HUDEP-2 (cell line): ENCODE measurements around the gene LDB2.

Experiments
- DNase-seq, 76 experiments: peaks; one replicate each; lab custom pipeline; 2025; ENCODE audit not compliant: unreplicated experiment in 76 of 76; lab: John Stamatoyannopoulos, UW

Gene LDB2

GRCh38 chr4:16521156-16521915 lies 377.1 kb downstream of the LDB2 start:
- DNase-seq: no peak

GRCh38 chr4:16516796-16517439 lies 381.5 kb downstream of the LDB2 start:
- DNase-seq: peak in 40 of 76 experiments; percentile 2 to 59 (median 18)

- DNase-seq: no peak
Measured at GRCh38 chr4:16513876-16514275, 384.6 kb downstream of the LDB2 start.

- DNase-seq: peak in 1 of 76 experiments; percentile 1
Measured at GRCh38 chr4:16508968-16509367, 389.5 kb downstream of the LDB2 start.

- no peak for DNase-seq
Measured at GRCh38 chr4:16505726-16506125, 392.7 kb downstream of the LDB2 start.

GRCh38 chr4:16505267-16505666 lies 393.2 kb downstream of the LDB2 start:
- no peak for DNase-seq

GRCh38 chr4:16503421-16504100 lies 394.9 kb downstream of the LDB2 start:
- no peak for DNase-seq

GRCh38 chr4:16498978-16499377 lies 399.5 kb downstream of the LDB2 start:
- DNase-seq: no peak

GRCh38 chr4:16496501-16496900 lies 401.9 kb downstream of the LDB2 start:
- peak in 5 of 76 experiments; percentile 0 to 6 (median 2) for DNase-seq

- no peak for DNase-seq
Measured at GRCh38 chr4:16492872-16493271, 405.6 kb downstream of the LDB2 start.

- DNase-seq: no peak
Measured at GRCh38 chr4:16489226-16489625, 409.2 kb downstream of the LDB2 start.

GRCh38 chr4:16488084-16488483 lies 410.4 kb downstream of the LDB2 start:
- no peak for DNase-seq

- DNase-seq: no peak
Measured at GRCh38 chr4:16484711-16485110, 413.7 kb downstream of the LDB2 start.

- DNase-seq: no peak
Measured at GRCh38 chr4:16483540-16483939, 414.9 kb downstream of the LDB2 start.

- DNase-seq: no peak
Measured at GRCh38 chr4:16480011-16480410, 418.4 kb downstream of the LDB2 start.

GRCh38 chr4:16472537-16472936 lies 425.9 kb downstream of the LDB2 start:
- no peak for DNase-seq

- no peak for DNase-seq
Measured at GRCh38 chr4:16467061-16467460, 431.4 kb downstream of the LDB2 start.

GRCh38 chr4:16466581-16466980 lies 431.9 kb downstream of the LDB2 start:
- no peak for DNase-seq

GRCh38 chr4:16464651-16465050 lies 433.8 kb downstream of the LDB2 start:
- no peak for DNase-seq

GRCh38 chr4:16462656-16463055 lies 435.8 kb downstream of the LDB2 start:
- no peak for DNase-seq

GRCh38 chr4:16461362-16461761 lies 437.1 kb downstream of the LDB2 start:
- DNase-seq: no peak

- no peak for DNase-seq
Measured at GRCh38 chr4:16457944-16458343, 440.5 kb downstream of the LDB2 start.
